Jurkat, Clone E6-1 (cell line): ENCODE data around the gene DAPK1.

ENCODE experiments used
- DNase-seq: peaks from one replicate; pipeline ENCODE4 v3.0.0-alpha.2; 2011; ENCODE audit warnings: low read depth, low spot score
- H3K4me3 ChIP-seq: 2 replicates; pipeline ENCODE4 v1.5.1; 2011; ENCODE audit warnings: mild to moderate bottlenecking, low read length, control low read depth, moderate library complexity

DAPK1 gene

DNA sequence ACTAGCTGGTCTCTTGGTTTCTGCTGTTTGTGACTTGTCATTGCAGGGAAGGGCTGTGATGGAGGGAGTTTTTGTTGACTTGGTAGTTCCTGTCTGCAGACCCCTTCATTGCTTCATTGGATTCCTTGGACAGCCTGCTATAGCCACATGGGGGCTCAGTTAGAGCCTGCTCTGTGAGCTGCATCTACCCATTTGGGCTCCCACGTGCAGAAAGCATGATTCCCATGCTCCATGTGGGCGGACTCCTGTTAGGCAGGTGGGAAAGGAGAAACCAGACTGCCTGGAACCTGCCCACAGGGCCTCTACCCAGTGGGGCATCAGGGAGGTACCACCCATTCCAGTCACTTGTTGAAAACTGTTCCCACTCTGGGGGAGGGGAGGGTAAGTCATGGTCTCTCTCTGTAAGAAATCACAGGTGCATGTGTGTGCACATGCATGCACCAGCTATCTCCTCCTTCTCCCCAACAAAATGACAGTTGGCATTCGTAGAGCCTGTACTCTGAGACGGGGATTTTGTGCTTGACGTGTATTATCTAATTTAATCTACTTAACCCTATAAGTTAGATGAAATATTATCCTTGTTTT lies 61.0 kb downstream of the DAPK1 start:
- no peak for DNase-seq
- no peak overlapping the region for H3K4me3 ChIP-seq

DNA sequence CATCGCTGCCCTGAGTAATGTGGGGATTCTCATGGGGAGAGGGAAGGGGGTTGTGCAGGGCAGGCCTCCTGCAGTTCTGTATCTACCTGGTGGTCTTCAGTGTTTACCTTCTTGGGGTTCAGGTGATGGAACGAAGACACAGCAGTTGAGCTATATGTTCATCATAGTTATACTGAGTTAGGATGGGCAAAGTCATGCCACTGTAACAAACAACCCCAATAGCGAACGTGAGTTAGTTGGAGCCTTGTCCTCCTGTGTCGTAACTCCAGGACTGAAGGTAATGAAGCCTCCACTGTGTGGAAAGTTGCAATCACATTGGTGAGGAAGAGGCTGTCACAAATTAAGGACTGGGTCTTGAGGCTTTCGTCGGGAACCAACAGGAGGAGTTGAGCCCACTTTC lies 64.4 kb downstream of the DAPK1 start:
- no peak overlapping the region for H3K4me3 ChIP-seq
- no peak for DNase-seq

DNA sequence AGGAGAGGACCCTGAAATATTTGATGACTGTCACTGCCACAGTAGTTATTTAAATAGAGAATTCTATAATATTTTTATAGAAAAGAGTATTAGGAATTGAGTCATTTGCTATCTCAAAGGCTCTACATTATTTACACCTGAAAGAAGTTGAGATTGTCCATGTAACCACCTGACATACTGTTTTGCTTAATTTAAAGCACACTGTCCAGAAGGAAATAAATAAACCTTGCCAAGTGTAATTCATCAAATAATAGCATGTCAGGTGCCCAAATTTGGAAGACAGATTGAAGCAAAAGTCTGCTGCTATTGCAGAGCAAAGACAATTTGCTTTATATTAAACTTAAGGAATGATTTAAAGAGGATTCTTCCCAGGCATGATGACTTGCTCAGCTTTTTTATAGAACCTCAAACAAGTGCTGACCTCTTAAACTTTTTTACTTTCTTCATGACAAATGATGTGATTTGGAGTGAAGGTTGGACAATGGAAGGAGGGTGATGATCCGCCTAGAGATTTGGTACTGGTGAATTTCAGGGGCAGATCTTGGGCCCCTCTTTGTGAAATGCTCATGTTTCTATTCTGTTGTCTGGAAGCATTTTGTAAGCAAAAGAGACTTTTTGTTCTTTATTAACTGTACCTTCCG lies 65.0 kb downstream of the DAPK1 start:
- DNase-seq, result no peak
- H3K4me3 ChIP-seq, result no peak overlapping the region

DNA sequence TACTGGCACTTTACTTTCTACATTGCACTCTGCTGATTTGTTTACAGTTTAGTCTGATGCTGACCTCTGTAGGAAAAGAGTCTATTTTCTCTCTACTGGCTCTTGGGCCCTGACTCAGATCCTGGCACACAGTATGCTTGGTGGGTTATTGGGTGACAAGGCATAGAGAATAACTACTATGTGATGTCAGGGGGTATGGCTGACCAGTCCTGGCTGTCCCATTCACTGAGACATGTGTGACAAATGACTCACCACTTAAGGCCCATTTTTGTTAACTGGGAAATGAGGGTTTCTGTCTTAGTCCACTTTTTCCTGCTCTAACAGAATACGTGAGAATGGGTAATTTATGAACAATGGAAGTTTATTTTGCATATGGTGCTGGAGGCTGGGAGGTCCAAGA lies 66.4 kb downstream of the DAPK1 start:
- no peak overlapping the region for H3K4me3 ChIP-seq
- no peak for DNase-seq

DNA sequence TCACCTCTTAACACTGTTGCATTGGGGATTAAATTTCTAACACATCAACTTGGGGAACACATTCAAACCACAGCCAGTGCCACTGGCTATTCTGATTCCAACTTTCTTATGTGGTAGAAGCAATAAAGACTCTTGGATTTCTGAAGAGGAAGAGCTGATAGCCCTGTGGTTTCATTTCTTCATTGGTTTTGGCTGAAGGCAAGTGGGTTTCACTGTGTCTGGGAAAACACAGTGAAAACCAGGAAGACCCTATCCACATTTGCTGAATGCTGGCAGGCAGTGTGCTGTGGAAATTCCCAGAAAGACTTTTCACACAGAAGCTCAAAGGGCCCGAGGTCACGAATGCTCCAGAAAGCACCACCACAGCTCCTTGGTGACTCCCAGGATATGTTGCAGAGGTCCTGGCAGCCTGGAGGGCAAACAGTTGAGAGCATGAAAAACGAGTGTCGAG lies 67.1 kb downstream of the DAPK1 start:
- no peak overlapping the region for H3K4me3 ChIP-seq
- DNase-seq, result no peak

DNA sequence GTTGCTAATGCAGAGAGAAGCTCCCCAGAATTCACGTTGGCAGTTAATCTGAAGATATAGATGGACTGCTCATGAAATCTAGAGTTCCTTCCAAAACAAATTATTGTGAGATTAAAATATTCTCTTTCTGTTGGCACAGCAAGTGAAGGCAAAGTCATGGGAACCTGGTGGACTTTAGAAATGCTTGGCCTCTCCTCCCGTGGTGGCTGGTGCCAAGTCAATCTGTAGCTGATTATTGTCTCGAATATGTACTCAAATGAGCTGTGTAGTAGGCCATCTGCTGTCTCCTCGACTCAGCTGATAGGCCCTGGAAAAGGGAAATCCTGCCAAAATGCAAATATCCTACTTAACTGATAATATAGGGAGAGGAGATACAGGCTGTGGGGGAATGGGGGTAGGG lies 69.3 kb downstream of the DAPK1 start:
- H3K4me3 ChIP-seq, result no peak overlapping the region
- no peak for DNase-seq

DNA sequence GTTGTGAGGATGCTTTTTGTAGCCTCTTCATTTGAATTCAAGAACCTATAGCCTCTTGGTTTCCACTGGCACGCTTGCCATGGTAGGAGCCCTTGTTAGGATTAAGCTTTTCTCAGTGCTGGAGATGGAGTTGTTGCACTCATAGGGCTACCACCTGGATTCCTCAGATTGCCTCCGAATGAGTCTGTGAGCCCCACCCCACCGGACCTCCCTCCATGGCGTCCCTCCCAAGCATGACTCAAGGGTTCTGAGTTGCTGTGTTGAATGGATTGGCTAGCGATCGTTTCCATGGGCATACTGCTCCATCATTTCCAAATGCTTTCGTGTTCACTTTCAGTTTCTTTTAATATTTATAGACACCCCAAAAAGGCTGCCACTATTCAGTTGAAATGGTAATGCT lies 69.9 kb downstream of the DAPK1 start:
- no peak for DNase-seq
- no peak overlapping the region for H3K4me3 ChIP-seq

DNA sequence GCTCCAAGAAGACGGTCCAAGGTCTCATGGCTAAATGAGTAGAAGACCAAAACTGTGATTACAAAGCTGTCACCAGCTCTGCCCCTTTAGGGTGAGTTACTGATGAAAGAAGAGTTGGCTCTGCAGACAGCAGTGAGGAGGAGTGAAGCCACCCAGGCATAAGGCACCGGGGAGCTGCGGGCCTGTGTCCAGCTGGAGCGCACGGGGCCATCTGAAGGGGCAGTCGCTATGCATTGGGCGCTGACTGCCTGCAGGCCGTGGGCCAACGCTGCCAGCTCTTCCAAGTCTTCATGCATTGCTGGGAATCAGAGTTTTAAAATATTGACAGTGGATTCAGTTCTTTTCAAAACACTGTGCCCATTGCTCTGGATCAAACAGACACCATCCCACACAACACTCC lies 70.3 kb downstream of the DAPK1 start:
- no peak for DNase-seq
- H3K4me3 ChIP-seq, result no peak overlapping the region

DNA sequence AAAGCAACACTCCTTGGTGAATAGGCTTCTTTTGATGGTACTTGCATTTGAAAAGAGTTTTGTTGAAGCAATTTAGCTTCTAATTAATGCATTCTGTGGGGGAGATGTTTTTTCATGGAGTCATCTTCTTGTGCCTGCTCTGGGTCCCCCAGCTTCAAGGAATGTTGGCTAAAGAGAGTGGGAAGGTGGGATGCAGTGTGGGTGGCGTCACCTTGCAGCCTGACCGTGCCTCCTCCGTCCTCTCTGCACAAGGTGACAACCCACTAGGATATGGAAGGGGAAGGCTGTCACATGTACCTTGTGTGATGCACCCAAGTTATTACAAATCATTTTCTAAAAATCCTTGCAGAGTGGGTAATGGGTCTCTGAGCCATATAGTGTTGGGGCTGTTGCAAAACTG lies 70.7 kb downstream of the DAPK1 start:
- H3K4me3 ChIP-seq, result no peak overlapping the region
- no peak for DNase-seq

DNA sequence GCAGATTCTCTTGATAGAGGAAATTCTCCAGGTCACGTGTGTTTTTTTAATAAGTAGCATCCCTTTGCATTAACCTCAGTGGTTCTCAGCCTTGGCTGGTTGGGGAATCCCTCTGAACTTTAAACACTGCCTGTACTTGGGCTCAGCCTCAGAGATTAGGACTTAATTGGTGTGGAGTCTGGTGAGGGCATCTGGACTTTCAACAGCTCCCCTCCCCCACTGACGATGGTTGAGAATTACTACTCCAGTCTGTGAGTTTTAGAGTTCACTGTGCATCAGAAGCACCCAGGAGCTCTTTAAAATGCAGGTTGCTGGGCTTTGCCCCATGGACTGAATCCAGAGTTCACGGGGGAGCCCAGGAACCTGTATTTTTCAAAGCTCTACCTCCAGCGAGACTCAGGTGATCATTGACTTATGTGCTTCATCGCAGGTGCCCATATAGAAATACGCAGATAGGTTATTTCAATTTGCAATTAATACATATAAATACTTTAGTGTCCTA lies 71.4 kb downstream of the DAPK1 start:
- no peak for DNase-seq

DNA sequence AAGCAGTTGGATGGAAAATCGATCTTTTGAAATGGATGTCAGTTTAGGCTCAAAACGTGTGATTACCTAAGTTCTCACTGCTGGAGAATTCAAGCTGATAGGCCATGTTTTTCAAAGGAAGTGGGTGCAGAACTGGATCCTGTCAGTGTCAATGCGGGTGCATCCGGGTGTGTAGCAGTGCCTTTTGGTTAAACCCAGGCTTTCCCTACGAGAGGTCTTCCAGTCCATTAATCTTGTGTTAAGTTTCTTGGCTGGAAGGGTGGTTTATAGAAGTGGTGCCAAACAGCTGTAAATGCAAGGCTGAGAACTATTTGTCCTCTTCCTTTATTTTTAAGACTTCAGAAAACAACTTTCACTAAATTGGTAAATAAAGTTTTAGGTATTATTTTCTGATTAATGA lies 71.9 kb downstream of the DAPK1 start:
- DNase-seq, result peak; percentile 49
- H3K4me3 ChIP-seq, result no peak overlapping the region

More for the DNA sequence above, 71.4 kb downstream of the DAPK1 start:
- H3K4me3 ChIP-seq, result no peak overlapping the region

DNA sequence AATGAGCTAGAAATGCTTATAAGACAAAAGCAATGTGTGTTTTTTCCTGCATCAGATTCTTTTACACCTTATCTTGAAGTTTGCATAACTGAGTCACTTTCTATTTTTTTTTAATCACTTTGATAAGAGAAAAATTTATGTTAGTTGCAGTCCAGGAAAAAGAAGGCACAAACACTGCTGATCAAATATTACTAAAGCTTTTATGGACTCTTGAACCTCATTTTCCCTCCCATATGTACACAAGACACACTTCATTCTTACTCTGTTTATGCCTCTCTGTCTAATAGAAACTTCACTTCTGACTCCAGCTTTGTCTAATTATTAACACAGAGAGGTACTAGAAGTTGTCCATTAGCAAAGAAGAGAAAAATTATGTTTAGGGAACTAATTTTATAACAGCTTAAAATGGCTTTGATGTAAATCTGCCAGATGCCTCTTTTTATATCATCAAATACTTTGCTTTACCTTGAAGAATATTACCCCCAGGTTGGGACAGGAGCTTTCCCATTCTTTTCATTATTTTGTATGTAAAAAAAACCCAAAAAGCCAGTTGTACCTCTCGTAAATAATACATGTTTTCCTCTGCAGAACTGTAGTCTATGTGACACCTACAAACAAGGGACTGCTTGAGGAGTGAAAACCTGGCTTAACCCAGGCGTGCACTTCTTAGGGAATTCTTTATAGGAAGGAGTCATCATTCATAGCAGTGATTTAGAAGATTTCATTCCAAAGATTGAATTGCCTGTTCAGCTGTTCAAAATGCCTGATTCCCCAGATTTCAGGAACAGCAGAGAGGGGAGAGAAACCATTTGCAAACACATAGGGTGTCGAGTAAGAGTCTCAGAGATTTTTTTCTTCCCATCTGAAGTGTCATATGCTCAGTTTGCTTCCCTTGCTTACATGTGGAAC lies 72.6 kb downstream of the DAPK1 start:
- H3K4me3 ChIP-seq, result no peak overlapping the region
- no peak for DNase-seq

DNA sequence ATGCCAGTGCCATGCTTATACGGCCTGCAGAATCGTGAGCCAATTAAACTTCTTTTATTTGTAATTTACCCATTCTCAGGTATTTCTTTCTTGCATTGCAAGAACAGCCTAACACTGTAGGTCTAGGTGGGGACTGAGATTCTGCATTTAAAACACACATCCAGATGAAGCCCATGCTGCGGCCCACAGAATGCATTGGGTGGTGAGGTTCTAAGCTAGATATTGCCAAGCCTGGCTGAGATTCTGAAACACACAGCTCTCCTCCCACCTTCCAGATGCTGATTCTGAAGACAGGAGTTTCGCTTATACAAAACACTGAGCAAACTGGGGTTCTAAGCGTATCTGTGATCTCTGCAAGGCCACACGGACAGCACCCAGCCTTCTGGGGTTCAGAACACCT lies 75.1 kb downstream of the DAPK1 start:
- H3K4me3 ChIP-seq, result no peak overlapping the region
- no peak for DNase-seq

DNA sequence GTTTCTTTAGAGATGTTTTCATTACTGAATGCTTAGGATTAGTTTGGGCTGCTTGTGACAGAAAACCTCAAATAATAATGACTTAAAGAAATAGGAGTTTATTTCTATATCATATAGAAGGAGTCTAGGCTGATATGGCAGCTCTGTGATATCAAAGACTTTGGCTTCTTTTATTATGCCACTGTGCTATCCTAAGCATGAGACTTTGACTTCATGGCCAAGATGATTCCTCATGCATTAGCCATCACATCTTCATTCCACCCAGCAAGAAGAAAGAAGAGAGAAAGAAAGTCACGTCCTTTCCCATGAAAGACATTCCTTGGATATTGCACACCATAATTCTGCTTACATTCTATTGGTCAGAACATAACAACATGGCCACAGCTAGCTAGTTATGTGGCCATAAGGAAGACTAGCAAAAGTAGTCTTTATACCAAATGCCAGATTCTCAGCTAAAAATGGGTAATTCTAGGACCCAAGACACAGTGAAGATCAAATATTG lies 76.2 kb downstream of the DAPK1 start:
- no peak for DNase-seq
- H3K4me3 ChIP-seq, result no peak overlapping the region

DNA sequence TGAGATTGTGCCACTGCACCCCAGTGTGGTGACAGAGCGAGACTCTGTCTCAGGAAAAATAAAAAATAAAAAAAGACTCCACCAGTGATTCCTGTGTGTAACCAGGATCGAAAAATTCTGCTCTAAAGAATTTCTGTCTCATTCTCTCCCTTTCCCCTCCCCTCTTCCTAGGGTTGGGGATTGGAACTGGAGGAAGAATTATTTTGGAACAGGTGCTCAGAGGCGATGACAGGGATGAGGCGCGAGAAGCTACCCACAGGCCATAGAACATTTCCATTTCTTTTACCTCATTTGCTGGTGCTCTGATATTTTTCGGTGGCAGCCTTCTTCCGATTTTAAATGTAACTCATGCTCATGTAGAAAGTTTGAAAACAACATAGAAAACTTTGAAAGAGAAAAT lies 80.1 kb downstream of the DAPK1 start:
- DNase-seq, result no peak
- H3K4me3 ChIP-seq, result no peak overlapping the region

DNA sequence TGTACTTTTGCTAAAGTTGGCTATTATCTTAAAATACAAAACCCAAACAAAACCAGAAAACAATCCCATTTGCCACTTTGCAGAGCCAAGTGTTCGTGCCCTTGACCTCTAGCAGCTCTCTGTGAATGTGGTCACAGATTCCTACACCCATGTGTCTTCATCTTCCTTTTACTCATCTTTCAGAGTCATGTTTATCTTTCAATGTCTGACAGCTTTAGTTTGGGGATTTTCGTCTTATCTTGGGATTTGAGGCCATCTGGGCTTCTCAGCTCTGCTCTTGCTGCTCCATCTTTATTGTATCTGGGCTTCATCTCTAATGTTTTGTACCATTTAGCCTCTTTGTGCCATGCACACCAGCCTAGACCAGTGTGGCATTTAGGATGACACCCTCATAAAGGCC lies 81.0 kb downstream of the DAPK1 start:
- no peak for DNase-seq
- H3K4me3 ChIP-seq, result no peak overlapping the region

DNA sequence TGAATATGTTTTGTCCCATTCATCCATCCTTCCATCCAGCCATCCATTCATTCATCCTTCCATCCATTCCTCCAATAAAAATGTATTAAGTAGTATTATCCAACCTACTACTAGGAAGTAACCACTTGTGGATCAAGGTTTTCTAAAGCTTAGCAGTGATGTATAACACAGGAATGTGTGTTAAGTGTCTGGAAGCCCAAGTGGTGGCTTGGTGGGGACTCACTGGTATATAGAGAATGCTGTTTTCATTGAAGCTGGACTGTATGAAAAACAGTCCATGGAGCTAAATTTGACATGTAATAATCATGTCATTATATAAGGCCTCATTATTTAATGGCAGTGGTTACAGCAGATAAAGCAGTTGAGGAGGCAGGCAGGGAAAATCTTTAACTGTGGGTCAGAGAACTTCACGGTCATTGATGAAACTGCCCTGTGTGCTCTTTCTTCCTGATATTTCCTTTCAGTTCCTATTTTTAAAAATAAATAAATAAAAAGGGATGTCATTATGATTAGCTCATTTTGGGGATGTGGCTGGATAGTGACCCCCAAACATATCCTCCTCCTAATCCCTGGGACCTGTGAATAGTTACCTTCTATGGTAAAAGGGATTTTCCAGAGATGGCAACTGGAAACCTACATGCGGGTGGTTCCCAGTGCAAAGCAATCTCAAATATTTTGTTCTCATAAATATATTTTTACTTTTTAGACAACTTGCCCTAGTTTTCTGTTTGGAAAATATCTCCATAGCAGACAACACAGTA lies 82.3 kb downstream of the DAPK1 start:
- no peak overlapping the region for H3K4me3 ChIP-seq
- no peak for DNase-seq

DNA sequence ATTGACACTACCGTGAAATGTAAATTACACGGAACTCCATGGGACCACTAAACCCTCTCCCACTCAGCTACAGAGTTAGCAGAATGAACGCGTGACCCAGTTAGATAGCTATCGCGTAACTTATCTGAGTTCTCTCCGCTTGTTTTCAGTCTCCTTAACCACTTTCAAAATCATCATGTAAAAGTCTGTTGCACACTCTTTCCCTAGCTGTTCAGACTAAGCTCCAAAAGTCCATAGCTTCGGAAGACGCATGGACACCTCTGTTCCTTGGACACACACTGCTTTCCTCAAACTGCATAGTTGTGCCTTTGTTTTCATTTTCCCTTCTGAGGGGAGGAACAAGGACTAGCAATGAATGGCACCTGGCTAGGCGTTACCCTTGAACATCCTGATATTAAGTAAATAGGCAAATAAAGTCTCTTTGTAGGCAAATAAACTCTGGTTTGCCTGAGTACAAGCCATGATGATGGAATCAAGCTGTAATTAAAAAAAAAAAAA lies 83.3 kb downstream of the DAPK1 start:
- DNase-seq, result no peak
- no peak overlapping the region for H3K4me3 ChIP-seq

DNA sequence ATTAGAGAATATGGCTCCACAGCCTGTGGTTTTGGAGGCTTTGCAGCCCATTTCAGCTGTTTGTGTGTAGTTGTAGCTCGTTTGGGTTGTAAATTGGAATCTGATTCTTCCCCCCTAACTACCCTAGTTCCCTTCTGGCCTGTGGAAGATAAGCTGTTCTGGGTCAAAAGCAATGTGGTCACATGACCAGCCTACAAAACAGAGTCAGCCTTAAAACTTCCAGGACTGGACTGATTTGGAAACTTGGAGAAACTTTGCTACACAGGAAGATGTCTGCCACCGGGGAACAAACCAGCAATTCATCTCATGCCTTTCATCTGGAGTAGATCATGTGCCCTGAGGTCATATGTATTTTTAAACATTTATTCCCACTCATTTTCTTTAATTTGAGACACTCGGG lies 83.8 kb downstream of the DAPK1 start:
- DNase-seq, result no peak
- H3K4me3 ChIP-seq, result no peak overlapping the region
